Measurements from ENCODE around the gene MAPK10. TPM values are rescaled to one million over a fixed set of nuclear protein-coding genes. Genes with fewer than 3 reads are reported as not detected.
A peak's percentile ranks its signal among the peaks of the same experiment; 100 is the strongest.
"Not testable (repeated sequence)": the region's sequence is repeated elsewhere in the genome, so short reads cannot be mapped to it uniquely, and the experiment has no call there.

Gene MAPK10
- total and polyA plus RNA-seq, 5 donors from 2014 or later: 0.72 TPM; not detected in 4

DNA sequence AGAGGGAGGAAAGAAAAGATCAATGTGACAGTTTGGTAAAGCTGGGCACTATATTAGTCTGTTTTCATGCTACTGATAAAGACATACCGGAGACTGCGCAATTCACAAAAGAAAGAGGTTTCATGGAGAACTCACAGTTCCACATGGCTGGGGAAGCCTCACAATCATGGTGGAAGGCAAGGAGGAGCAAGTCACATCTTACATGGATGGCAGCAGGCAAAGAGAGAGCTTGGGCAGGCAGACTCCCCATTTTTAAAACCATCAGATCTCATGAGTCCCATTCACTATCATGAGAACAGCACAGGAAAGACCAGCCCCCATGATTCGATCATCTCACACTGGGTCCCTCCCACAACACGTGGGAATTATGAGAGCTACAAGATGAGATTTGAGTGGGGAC lies 394.8 kb downstream of the MAPK10 start:
- not testable (repeated sequence) for H3K9me3 Mint-ChIP-seq; H3K36me3 Mint-ChIP-seq; H3K27me3 ChIP-seq (ENCODE audit: control insufficient read depth, insufficient read depth, low read length); H3K27ac ChIP-seq (ENCODE audit: insufficient read depth, low read length, poor library complexity, severe bottlenecking); H3K4me3 ChIP-seq (ENCODE audit: low read depth, low read length); DNase-seq; H3K27ac Mint-ChIP-seq; H3K36me3 ChIP-seq (ENCODE audit: control insufficient read depth, insufficient read depth, low read length); ATAC-seq (ENCODE audit: low read depth in 2 of 2); H3K4me1 ChIP-seq (ENCODE audit: control insufficient read depth, insufficient read depth, low read length, poor library complexity, severe bottlenecking); H3K27me3 Mint-ChIP-seq; H3K4me1 Mint-ChIP-seq; H3K4me3 Mint-ChIP-seq; H3K9me3 ChIP-seq (ENCODE audit: control insufficient read depth in 2 of 2, low read length in 2 of 2)

DNA sequence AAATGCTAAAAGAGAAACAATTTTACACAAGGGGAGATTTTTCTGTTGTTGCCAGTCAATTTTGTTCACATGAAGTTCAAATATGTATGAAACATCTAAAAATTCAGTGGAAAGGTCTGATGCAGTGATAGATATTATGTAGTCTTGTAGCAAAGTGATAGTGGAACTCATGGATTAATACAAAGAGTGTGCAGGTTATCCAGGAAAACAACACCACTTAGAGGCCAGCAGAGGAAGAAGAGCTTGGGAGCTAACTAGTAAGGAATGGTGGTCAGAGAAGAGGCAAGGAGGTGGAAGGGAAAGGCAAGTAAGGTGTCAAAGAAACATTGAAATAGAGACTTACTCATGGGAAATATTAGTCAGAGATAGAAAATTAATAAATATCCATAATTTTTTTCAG lies 395.6 kb downstream of the MAPK10 start:
- Histone ChIP-seq H3K27ac (ENCODE audit: insufficient read depth, low read length, poor library complexity, severe bottlenecking) (no peak overlapping the region), H3K9me3 (ENCODE audit: control insufficient read depth in 2 of 2, low read length in 2 of 2) (no peaks in the 10 kb centered on the region), H3K4me1 (ENCODE audit: control insufficient read depth, insufficient read depth, low read length, poor library complexity, severe bottlenecking) (no peaks in the 10 kb centered on the region), H3K36me3 (ENCODE audit: control insufficient read depth, insufficient read depth, low read length) (no peaks in the 10 kb centered on the region), H3K27me3 (ENCODE audit: control insufficient read depth, insufficient read depth, low read length) (no peaks in the 10 kb centered on the region), H3K4me3 (ENCODE audit: low read depth, low read length) (no peak overlapping the region)
- H3K4me3 Mint-ChIP-seq: no peak overlapping the region
- DNase-seq (no peak), ATAC-seq (ENCODE audit: low read depth in 2 of 2) (no peak)
- no peaks in the 10 kb centered on the region for H3K27me3 Mint-ChIP-seq
- H3K36me3 Mint-ChIP-seq: no peaks in the 10 kb centered on the region
- H3K27ac Mint-ChIP-seq: no peak overlapping the region
- H3K9me3 Mint-ChIP-seq: peaks cover 0 to 8% (median 0%) of the 10 kb centered on the region in 7 donors
- no peaks in the 10 kb centered on the region for H3K4me1 Mint-ChIP-seq

DNA sequence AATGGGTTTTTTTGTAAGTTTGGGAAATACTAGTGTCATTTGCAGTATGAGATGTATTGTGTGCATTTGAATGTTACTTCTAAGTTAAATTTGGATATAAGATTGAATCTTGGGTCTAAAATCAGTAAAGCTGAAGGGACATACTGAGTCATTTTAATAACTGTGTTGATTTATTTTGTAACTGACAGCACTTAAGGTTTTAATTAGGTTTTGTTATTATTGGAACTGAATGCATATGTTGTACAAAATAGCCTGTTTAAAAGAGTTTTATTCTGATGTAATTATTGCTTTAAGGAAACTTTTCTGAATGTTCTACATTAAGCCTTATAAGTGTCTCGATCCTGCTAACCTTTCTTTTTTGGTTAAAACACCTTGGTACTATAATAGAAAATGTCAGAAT lies 396.6 kb downstream of the MAPK10 start:
- H3K4me1 Mint-ChIP-seq: no peaks in the 10 kb centered on the region

DNA sequence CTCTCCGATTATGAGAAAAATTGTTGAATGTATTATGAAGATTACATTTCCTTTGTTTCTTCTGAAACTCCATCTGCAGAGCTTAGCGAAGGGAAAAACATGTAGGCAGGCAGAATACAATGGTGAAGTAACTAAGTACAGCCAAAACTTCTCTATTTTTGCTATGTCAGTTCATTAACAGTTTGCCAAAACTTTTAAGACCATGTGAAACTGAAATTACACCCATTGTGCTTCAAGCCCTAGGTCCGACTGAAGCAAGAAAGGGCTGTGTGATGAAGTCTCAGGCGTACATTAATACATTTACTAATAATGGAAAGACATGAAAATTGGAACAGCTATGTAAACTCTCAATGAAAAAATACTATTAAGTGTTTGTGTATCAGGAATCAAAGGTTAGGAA lies 398.0 kb downstream of the MAPK10 start:
- H3K27ac ChIP-seq (ENCODE audit: insufficient read depth, low read length, poor library complexity, severe bottlenecking): no peak overlapping the region
- ATAC-seq (ENCODE audit: low read depth in 2 of 2): no peak
- no peaks in the 10 kb centered on the region for H3K4me1 Mint-ChIP-seq

More for the DNA sequence above, 396.6 kb downstream of the MAPK10 start:
- Mint-ChIP-seq H3K36me3 (no peaks in the 10 kb centered on the region), H3K27me3 (no peaks in the 10 kb centered on the region), H3K27ac (no peak overlapping the region), H3K9me3 (peaks cover 0 to 8% (median 1%) of the 10 kb centered on the region in 7 donors), H3K4me3 (no peak overlapping the region)
- Histone ChIP-seq H3K27ac (ENCODE audit: insufficient read depth, low read length, poor library complexity, severe bottlenecking) (no peak overlapping the region), H3K36me3 (ENCODE audit: control insufficient read depth, insufficient read depth, low read length) (no peaks in the 10 kb centered on the region), H3K9me3 (ENCODE audit: control insufficient read depth in 2 of 2, low read length in 2 of 2) (no peaks in the 10 kb centered on the region), H3K27me3 (ENCODE audit: control insufficient read depth, insufficient read depth, low read length) (no peaks in the 10 kb centered on the region), H3K4me1 (ENCODE audit: control insufficient read depth, insufficient read depth, low read length, poor library complexity, severe bottlenecking) (no peaks in the 10 kb centered on the region), H3K4me3 (ENCODE audit: low read depth, low read length) (no peak overlapping the region)
- DNase-seq: no peak
- no peak for ATAC-seq (ENCODE audit: low read depth in 2 of 2)

GRCh38 chr4:85956293-85956945 lies 403.4 kb downstream of the MAPK10 start:
- peak overlapping the region in 1 of 3 donors; percentile 68 for H3K27ac Mint-ChIP-seq
- no peak overlapping the region for H3K27ac ChIP-seq (ENCODE audit: insufficient read depth, low read length, poor library complexity, severe bottlenecking)
- ATAC-seq (ENCODE audit: low read depth in 2 of 2) (no peak), DNase-seq (no peak)
- H3K9me3 Mint-ChIP-seq: peaks cover 0 to 10% (median 1%) of the 10 kb centered on the region in 7 donors
- no peak overlapping the region for H3K4me3 ChIP-seq (ENCODE audit: low read depth, low read length)
- no peaks in the 10 kb centered on the region for H3K4me1 ChIP-seq (ENCODE audit: control insufficient read depth, insufficient read depth, low read length, poor library complexity, severe bottlenecking)
- H3K27me3 ChIP-seq (ENCODE audit: control insufficient read depth, insufficient read depth, low read length): no peaks in the 10 kb centered on the region
- H3K36me3 Mint-ChIP-seq: no peaks in the 10 kb centered on the region
- no peaks in the 10 kb centered on the region for H3K9me3 ChIP-seq (ENCODE audit: control insufficient read depth in 2 of 2, low read length in 2 of 2)
- H3K36me3 ChIP-seq (ENCODE audit: control insufficient read depth, insufficient read depth, low read length): no peaks in the 10 kb centered on the region
- H3K4me1 Mint-ChIP-seq: no peaks in the 10 kb centered on the region
- H3K4me3 Mint-ChIP-seq: no peak overlapping the region
- no peaks in the 10 kb centered on the region for H3K27me3 Mint-ChIP-seq

More for the DNA sequence above, 398.0 kb downstream of the MAPK10 start:
- H3K27me3 ChIP-seq (ENCODE audit: control insufficient read depth, insufficient read depth, low read length): no peaks in the 10 kb centered on the region
- no peaks in the 10 kb centered on the region for H3K4me1 ChIP-seq (ENCODE audit: control insufficient read depth, insufficient read depth, low read length, poor library complexity, severe bottlenecking)
- H3K4me3 ChIP-seq (ENCODE audit: low read depth, low read length): no peak overlapping the region
- H3K9me3 Mint-ChIP-seq: peaks cover 0 to 8% (median 1%) of the 10 kb centered on the region in 7 donors
- H3K36me3 ChIP-seq (ENCODE audit: control insufficient read depth, insufficient read depth, low read length): no peaks in the 10 kb centered on the region
- no peak overlapping the region for H3K4me3 Mint-ChIP-seq
- no peaks in the 10 kb centered on the region for H3K36me3 Mint-ChIP-seq
- no peak overlapping the region for H3K27ac Mint-ChIP-seq
- no peaks in the 10 kb centered on the region for H3K27me3 Mint-ChIP-seq
- H3K9me3 ChIP-seq (ENCODE audit: control insufficient read depth in 2 of 2, low read length in 2 of 2): no peaks in the 10 kb centered on the region
- no peak for DNase-seq

GRCh38 chr4:85955620-85956292 lies 404.1 kb downstream of the MAPK10 start:
- Histone ChIP-seq H3K4me1 (ENCODE audit: control insufficient read depth, insufficient read depth, low read length, poor library complexity, severe bottlenecking) (no peaks in the 10 kb centered on the region), H3K9me3 (ENCODE audit: control insufficient read depth in 2 of 2, low read length in 2 of 2) (no peaks in the 10 kb centered on the region), H3K36me3 (ENCODE audit: control insufficient read depth, insufficient read depth, low read length) (no peaks in the 10 kb centered on the region), H3K27ac (ENCODE audit: insufficient read depth, low read length, poor library complexity, severe bottlenecking) (no peak overlapping the region), H3K27me3 (ENCODE audit: control insufficient read depth, insufficient read depth, low read length) (no peaks in the 10 kb centered on the region), H3K4me3 (ENCODE audit: low read depth, low read length) (no peak overlapping the region)
- H3K4me3 Mint-ChIP-seq: no peak overlapping the region
- H3K9me3 Mint-ChIP-seq: peaks cover 0 to 7% (median 0%) of the 10 kb centered on the region in 7 donors
- no peaks in the 10 kb centered on the region for H3K36me3 Mint-ChIP-seq
- peak overlapping the region in 1 of 3 donors; percentile 12 for H3K27ac Mint-ChIP-seq
- no peak for ATAC-seq (ENCODE audit: low read depth in 2 of 2)
- DNase-seq: no peak
- H3K27me3 Mint-ChIP-seq: no peaks in the 10 kb centered on the region
- no peaks in the 10 kb centered on the region for H3K4me1 Mint-ChIP-seq

- peaks cover 0 to 6% (median 0%) of the 10 kb centered on the region in 7 donors for H3K9me3 Mint-ChIP-seq
- DNase-seq (no peak), ATAC-seq (ENCODE audit: low read depth in 2 of 2) (no peak)
- Histone ChIP-seq H3K9me3 (ENCODE audit: control insufficient read depth in 2 of 2, low read length in 2 of 2) (no peaks in the 10 kb centered on the region), H3K27ac (ENCODE audit: insufficient read depth, low read length, poor library complexity, severe bottlenecking) (no peak overlapping the region), H3K36me3 (ENCODE audit: control insufficient read depth, insufficient read depth, low read length) (no peaks in the 10 kb centered on the region), H3K27me3 (ENCODE audit: control insufficient read depth, insufficient read depth, low read length) (no peaks in the 10 kb centered on the region), H3K4me1 (ENCODE audit: control insufficient read depth, insufficient read depth, low read length, poor library complexity, severe bottlenecking) (no peaks in the 10 kb centered on the region), H3K4me3 (ENCODE audit: low read depth, low read length) (no peak overlapping the region)
- no peak overlapping the region for H3K27ac Mint-ChIP-seq
- H3K4me1 Mint-ChIP-seq: no peaks in the 10 kb centered on the region
- no peaks in the 10 kb centered on the region for H3K36me3 Mint-ChIP-seq
- no peaks in the 10 kb centered on the region for H3K27me3 Mint-ChIP-seq
- H3K4me3 Mint-ChIP-seq: no peak overlapping the region
These were observed 406.2 kb downstream of the MAPK10 start for GRCh38 chr4:85953651-85954018.
